HEK293T (cell line): ENCODE results near the gene SPEG.

Experiments
- CTCF ChIA-PET: fragments of 350-600 bp; formaldehyde crosslinking; extraction: SDS; loops from one replicate; lab custom pipeline; 2021; ENCODE audit warnings: antibody characterized with exemption, inconsistent platforms; lab: Yijun Ruan, JAX
- POLR2A ChIA-PET: fragments of 350-600 bp; formaldehyde crosslinking; extraction: SDS; loops from one replicate; lab custom pipeline; 2020; ENCODE audit warnings: antibody characterized with exemption, inconsistent platforms; lab: Yijun Ruan, JAX
- DNase-seq: peaks from one replicate; pipeline ENCODE4 v3.0.0; 2012; ENCODE audit warnings: mixed read lengths; ENCODE audit errors: extremely low spot score
- ARNT ChIP-seq: fragments of 450-650 bp; IDR thresholded peaks from 2 replicates; pipeline ENCODE4 v1.6.1; 2017; ENCODE audit warnings: mild to moderate bottlenecking
- BHLHE40 ChIP-seq: fragments of 450-650 bp; IDR thresholded peaks from 2 replicates; pipeline ENCODE4 v1.6.1; 2016; ENCODE audit warnings: mild to moderate bottlenecking, moderate library complexity, borderline replicate concordance
- CTBP1 ChIP-seq: fragments of 450-650 bp; IDR thresholded peaks from 2 replicates; pipeline ENCODE4 v1.6.1; 2016; ENCODE audit warnings: borderline replicate concordance
- ELF4 ChIP-seq: fragments of 450-650 bp; IDR thresholded peaks from 2 replicates; pipeline ENCODE4 v1.6.1; 2017; ENCODE audit warnings: antibody characterized with exemption
- FOXA1 ChIP-seq: fragments of 450-650 bp; IDR thresholded peaks from 2 replicates; pipeline ENCODE4 v1.6.1; 2016; ENCODE audit warnings: mild to moderate bottlenecking
- FOXK2 ChIP-seq: fragments of 450-650 bp; IDR thresholded peaks from 2 replicates; pipeline ENCODE4 v1.6.1; 2016; ENCODE audit warnings: mild to moderate bottlenecking
- FOXM1 ChIP-seq: fragments of 450-650 bp; IDR thresholded peaks from 2 replicates; pipeline ENCODE4 v1.6.1; 2017; ENCODE audit warnings: mild to moderate bottlenecking, borderline replicate concordance
- HDGF ChIP-seq: fragments of 450-650 bp; IDR thresholded peaks from 2 replicates; pipeline ENCODE4 v1.6.1; 2017; ENCODE audit warnings: antibody characterized with exemption, borderline replicate concordance
- L3MBTL2 ChIP-seq: fragments of 450-650 bp; conservative IDR thresholded peaks from 2 replicates; pipeline ENCODE4 v1.6.1; 2016; ENCODE audit warnings: mild to moderate bottlenecking
- LEF1 ChIP-seq: fragments of 450-650 bp; IDR thresholded peaks from 2 replicates; pipeline ENCODE4 v1.6.1; 2017; ENCODE audit warnings: mild to moderate bottlenecking, borderline replicate concordance
- NFRKB ChIP-seq: fragments of 450-650 bp; IDR thresholded peaks from 2 replicates; pipeline ENCODE4 v1.6.1; 2016; ENCODE audit warnings: mild to moderate bottlenecking, moderate library complexity
- SP1 ChIP-seq: fragments of 450-650 bp; IDR thresholded peaks from 2 replicates; pipeline ENCODE4 v1.6.1; 2017
- SUZ12 ChIP-seq: fragments of 450-650 bp; IDR thresholded peaks from 2 replicates; pipeline ENCODE4 v1.6.1; 2016; ENCODE audit warnings: mild to moderate bottlenecking
- TARDBP ChIP-seq: fragments of 450-650 bp; IDR thresholded peaks from 2 replicates; pipeline ENCODE4 v1.6.1; 2016
- ZNF384 ChIP-seq: fragments of 450-650 bp; IDR thresholded peaks from 2 replicates; pipeline ENCODE4 v1.6.1; 2016
- TF ChIP-seq, protein P1 (sequence below): fragments of 450-650 bp; IDR thresholded peaks from 2 replicates; pipeline ENCODE4 v1.6.1; 2016

The SPEG gene

DNA sequence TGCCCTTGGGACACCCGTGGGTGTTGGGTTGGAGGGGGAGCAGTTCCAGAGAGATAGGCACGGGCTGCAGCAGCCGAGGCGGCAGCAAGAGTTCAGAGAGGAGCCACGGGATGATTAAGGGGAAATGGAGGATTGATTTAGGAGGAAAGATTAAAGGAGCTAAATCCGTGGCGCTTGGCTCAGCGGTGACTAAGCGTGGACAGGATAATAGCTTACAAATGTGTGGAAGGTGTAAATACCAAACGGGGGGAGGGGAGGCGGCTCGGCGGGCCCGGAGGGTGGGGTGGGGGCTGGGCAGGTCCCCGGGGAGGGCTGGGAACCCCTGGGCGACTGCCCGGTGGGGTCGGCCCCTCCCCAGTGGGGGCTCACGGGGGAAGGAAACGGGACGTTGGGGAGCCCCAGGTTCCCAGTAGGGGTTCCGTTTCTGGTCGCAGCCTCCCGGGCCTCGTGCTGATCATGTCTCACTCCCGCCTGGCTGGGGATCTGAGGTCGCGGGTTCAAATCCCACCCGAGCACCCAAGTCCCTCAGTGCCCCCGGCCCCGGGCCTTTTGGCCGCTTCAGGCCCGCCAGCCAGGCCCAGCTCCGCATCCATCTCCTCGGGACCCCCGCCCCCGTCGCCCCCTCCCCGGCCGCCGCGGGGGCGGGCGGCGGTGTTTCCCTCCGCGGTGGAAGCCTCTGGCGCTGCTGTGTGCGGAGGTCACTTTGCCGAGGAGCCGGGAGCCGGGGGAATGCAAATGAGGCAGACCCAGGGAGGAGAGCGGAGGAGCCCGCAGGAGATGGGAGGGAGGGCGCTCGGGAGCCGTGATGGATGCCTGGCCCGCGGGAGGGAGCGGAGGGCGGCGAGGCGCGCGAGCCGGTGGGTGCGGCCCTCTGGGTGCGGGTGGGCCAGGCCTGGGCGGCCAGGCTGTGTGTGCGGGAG is 87.7 kb downstream of the SPEG start:
- TF ChIP-seq ARNT (no peak), SP1 (no peak), FOXA1 (no peak), L3MBTL2 (no peak; the same call in 1 of the 2 replicates), NFRKB (no peak), CTBP1 (no peak), TARDBP (no peak), HDGF (no peak), LEF1 (no peak), FOXM1 (no peak), FOXK2 (no peak)
- ChIA-PET CTCF (interaction anchor here (0.6 to 3.8 kb wide), 9 partner anchors 8 to 132 kb away, joined by 3 to 25 read pairs (median 4); partner anchors contain the start of genes ASIC4 and GMPPA), POLR2A (interaction anchor here (0.5 to 1.6 kb wide), 3 partner anchors 12 to 115 kb away, joined by 3 to 6 read pairs (median 6); no protein-coding TSS in a partner anchor)
- DNase-seq, result peak; percentile 66

DNA sequence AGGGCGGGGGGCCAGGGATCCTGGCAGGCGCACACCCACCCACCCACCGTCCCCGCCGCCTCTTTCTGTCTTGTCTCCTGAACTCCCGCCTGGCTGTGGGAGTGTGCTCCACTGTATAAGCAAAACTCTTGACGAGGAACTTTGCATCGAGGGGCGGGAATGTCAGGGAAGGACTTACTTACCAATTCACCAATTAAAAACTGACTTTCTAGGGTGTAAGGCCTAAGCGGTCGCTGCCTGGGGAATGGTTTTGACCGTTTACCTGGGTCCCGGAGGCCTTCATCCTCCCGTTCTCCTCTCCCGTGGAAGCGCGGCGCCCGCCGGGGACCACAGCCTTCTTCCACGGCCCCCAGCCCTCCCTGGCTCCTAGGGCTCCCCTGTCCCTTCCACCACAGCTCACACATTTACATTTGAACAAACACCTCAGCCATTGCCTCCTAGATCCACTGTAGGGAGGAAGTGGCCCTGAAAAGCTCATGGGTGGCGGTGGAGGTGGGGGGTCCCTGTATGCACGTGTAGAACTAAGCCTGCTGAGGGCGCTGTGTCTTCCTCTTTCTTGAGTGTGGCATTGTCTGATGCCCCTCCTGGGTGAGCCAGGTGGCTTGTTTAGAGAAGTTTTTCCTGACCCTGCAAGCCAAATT is 88.5 kb downstream of the SPEG start:
- ChIA-PET POLR2A (interaction anchor here (0.5 to 1.6 kb wide), 3 partner anchors 26 to 880 kb away, joined by 3 to 6 read pairs (median 3); no protein-coding TSS in a partner anchor), CTCF (interaction anchor here (0.7 to 3.8 kb wide), 6 partner anchors 9 to 133 kb away, joined by 3 to 25 read pairs (median 4); partner anchors contain the start of genes ASIC4 and GMPPA)
- TF ChIP-seq, protein P1, sequence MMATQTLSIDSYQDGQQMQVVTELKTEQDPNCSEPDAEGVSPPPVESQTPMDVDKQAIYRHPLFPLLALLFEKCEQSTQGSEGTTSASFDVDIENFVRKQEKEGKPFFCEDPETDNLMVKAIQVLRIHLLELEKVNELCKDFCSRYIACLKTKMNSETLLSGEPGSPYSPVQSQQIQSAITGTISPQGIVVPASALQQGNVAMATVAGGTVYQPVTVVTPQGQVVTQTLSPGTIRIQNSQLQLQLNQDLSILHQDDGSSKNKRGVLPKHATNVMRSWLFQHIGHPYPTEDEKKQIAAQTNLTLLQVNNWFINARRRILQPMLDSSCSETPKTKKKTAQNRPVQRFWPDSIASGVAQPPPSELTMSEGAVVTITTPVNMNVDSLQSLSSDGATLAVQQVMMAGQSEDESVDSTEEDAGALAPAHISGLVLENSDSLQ, result no peak
- TF ChIP-seq ZNF384 (no peak), LEF1 (no peak), TARDBP (no peak), HDGF (no peak), SUZ12 (no peak), FOXK2 (no peak), SP1 (no peak)
- no peak for DNase-seq

GRCh38 chr2:219524817-219525216 is 90.2 kb downstream of the SPEG start:
- CTCF ChIA-PET, result interaction anchor here (3.8 kb wide), 1 partner anchor 15 kb away, joined by 25 read pairs; no protein-coding TSS in a partner anchor
- POLR2A ChIA-PET, result no interaction called here
- DNase-seq, result no peak
- TF ChIP-seq CTBP1 (no peak), ELF4 (no peak), ZNF384 (no peak), FOXK2 (no peak), NFRKB (no peak)
- TF ChIP-seq, protein P1, result no peak

DNA sequence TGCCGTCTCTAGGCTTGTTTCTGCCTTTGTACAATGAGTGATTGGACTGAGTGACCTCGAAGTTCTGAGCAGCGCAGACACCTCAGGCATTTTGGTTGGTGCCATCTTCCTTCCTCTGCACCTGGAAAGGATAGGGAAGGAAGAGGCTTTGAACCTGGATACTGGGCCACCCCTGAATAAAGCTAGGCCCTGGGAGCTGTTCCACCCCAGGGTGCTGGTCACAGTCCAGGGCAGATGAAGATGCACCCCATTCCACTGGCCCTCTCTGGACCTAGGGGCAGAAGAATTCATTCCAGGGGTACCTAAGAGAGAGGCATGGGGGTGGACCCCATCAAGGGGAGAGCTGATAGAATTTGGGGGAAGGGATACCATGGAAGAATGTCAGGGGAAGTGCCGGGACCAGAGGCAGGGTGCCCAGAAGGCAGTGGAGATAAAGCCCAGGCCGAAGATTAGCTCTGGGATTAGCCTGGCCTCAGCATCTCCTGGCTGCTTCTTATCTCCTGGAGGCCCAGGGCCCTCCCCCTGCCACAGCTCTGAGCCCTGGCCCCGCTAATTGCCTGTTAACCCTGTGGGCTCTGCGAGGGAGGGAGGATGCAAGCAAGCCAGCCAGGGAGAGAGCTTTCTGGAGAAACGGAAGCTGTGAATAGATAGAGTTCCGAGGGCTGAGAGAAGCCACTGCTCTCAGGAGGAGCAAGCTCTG is 91.0 kb downstream of the SPEG start:
- TF ChIP-seq FOXM1 (no peak), ELF4 (no peak), BHLHE40 (no peak), ARNT (no peak), NFRKB (no peak), SUZ12 (no peak), TARDBP (no peak)
- ChIA-PET POLR2A (interaction anchor here (1.6 to 2.0 kb wide), 2 partner anchors 16 to 27 kb away, joined by 3 to 6 read pairs; partner anchors contain the start of gene GMPPA), CTCF (interaction anchor here (0.6 to 3.8 kb wide), 7 partner anchors 12 to 389 kb away, joined by 3 to 25 read pairs (median 6); partner anchors contain the start of gene ASIC4)
- no peak for DNase-seq

GRCh38 chr2:219526320-219527075 is 91.9 kb downstream of the SPEG start:
- CTCF ChIA-PET, result interaction anchor here (0.6 to 3.8 kb wide), 10 partner anchors 13 to 388 kb away, joined by 3 to 25 read pairs (median 5); partner anchors contain the start of gene ASIC4
- POLR2A ChIA-PET, result interaction anchor here (1.6 to 2.0 kb wide), 2 partner anchors 17 to 28 kb away, joined by 3 to 6 read pairs; partner anchors contain the start of gene GMPPA
- TF ChIP-seq SUZ12 (no peak), ELF4 (no peak), ARNT (no peak), CTBP1 (no peak)

GRCh38 chr2:219527076-219527394 is 92.4 kb downstream of the SPEG start:
- ChIA-PET CTCF (interaction anchor here (0.7 to 3.0 kb wide), 6 partner anchors 9 to 51 kb away, joined by 3 to 20 read pairs (median 4); a partner anchor contains a TSS), POLR2A (interaction anchor here (1.6 to 2.0 kb wide), 2 partner anchors 17 to 28 kb away, joined by 3 to 6 read pairs; partner anchors contain the start of gene GMPPA)
- no peak for DNase-seq
- no peak for TF ChIP-seq TARDBP
- no peak for TF ChIP-seq ELF4
- no peak for TF ChIP-seq FOXK2
- TF ChIP-seq CTBP1, result no peak
- no peak for TF ChIP-seq BHLHE40
- TF ChIP-seq, protein P1, result no peak
- TF ChIP-seq LEF1, result no peak
- no peak for TF ChIP-seq HDGF
- TF ChIP-seq ARNT, result no peak
- no peak for TF ChIP-seq SP1
- TF ChIP-seq SUZ12, result no peak
- TF ChIP-seq FOXA1, result no peak
- TF ChIP-seq L3MBTL2, result no peak

More at GRCh38 chr2:219526320-219527075, 91.9 kb downstream of the SPEG start:
- no peak for DNase-seq
